CD14-positive monocyte (primary cell): ENCODE measurements around the gene OCRL. TPM values are rescaled to one million over a fixed set of nuclear protein-coding genes. Genes with fewer than 3 reads are reported as not detected.

Source experiments
- DNase-seq, 3 donors: peaks; one replicate each; pipeline ENCODE4 v3.0.0-alpha.2; 2011 to 2022
- H2AFZ ChIP-seq: 2 replicates; pipeline ENCODE4 v1.6.0; 2012; ENCODE audit warnings: mild to moderate bottlenecking, low read depth, low read length, inconsistent platforms; ENCODE audit not compliant: insufficient read depth, poor library complexity, severe bottlenecking
- H3K27ac ChIP-seq, 2 donors: 1 replicate in 1 of 2; 2 replicates in 1 of 2; pipeline ENCODE4 v1.5.1; 2012 to 2013; ENCODE audit warnings: low read length in 2 of 2, control low read depth in 1 of 2, inconsistent platforms in 1 of 2, low read depth in 1 of 2, mild to moderate bottlenecking in 1 of 2
- H3K27me3 ChIP-seq, 2 donors: one replicate each; pipeline versions ENCODE4 v1.6.0 to v1.6.1; 2011 to 2013; ENCODE audit warnings: low read length in 2 of 2; ENCODE audit not compliant: control insufficient read depth in 2 of 2, insufficient read depth in 2 of 2
- H3K36me3 ChIP-seq, 2 donors: replicated peaks in 1 of 2; 1 replicate in 1 of 2; 2 replicates in 1 of 2; pipeline versions ENCODE4 v1.5.1 to v1.6.1; 2012 to 2013; ENCODE audit warnings: low read length in 2 of 2, control low read depth in 1 of 2, inconsistent platforms in 1 of 2, mild to moderate bottlenecking in 1 of 2; ENCODE audit not compliant: insufficient read depth in 2 of 2, control insufficient read depth in 1 of 2
- H3K4me1 ChIP-seq, 2 donors: 1 replicate in 1 of 2; 2 replicates in 1 of 2; pipeline versions ENCODE4 v1.5.1 to v1.6.1; 2012 to 2013; ENCODE audit warnings: low read length in 2 of 2, control low read depth in 1 of 2, inconsistent platforms in 1 of 2, mild to moderate bottlenecking in 1 of 2, moderate library complexity in 1 of 2; ENCODE audit not compliant: insufficient read depth in 2 of 2, control insufficient read depth in 1 of 2
- H3K4me2 ChIP-seq: replicated peaks from 2 replicates; pipeline ENCODE3; 2012; ENCODE audit warnings: low read length, moderate library complexity, mild to moderate bottlenecking; ENCODE audit not compliant: poor library complexity, severe bottlenecking; ENCODE audit errors: extremely low read depth
- H3K4me3 ChIP-seq, 3 experiments: fragments of 200-600 bp in 1 of 3; sonication (generic) in 1 of 3; replicated peaks in 1 of 3; 1 replicate in 2 of 3; 2 replicates in 1 of 3; pipeline ENCODE4 v1.5.1; 2011 to 2013; ENCODE audit warnings: low read length in 3 of 3, mild to moderate bottlenecking in 3 of 3, control low read depth in 2 of 3, low read depth in 2 of 3, inconsistent platforms in 1 of 3, moderate library complexity in 1 of 3
- H3K79me2 ChIP-seq: 2 replicates; pipeline ENCODE4 v1.6.0; 2012; ENCODE audit warnings: mild to moderate bottlenecking, control low read depth, inconsistent platforms, low read length, moderate library complexity; ENCODE audit not compliant: insufficient read depth
- H3K9ac ChIP-seq: 2 replicates; pipeline ENCODE4 v1.6.0; 2017; ENCODE audit warnings: low read length, mild to moderate bottlenecking; ENCODE audit not compliant: insufficient read depth, poor library complexity, severe bottlenecking
- H3K9me3 ChIP-seq, 2 donors: replicated peaks in 1 of 2; 1 replicate in 1 of 2; 2 replicates in 1 of 2; pipeline versions ENCODE4 v1.5.1 to v1.6.1; 2012 to 2013; ENCODE audit warnings: low read length in 2 of 2, control low read depth in 1 of 2; ENCODE audit not compliant: control insufficient read depth in 1 of 2, insufficient read depth in 1 of 2
- H4K20me1 ChIP-seq: 2 replicates; pipeline ENCODE4 v1.6.0; 2012; ENCODE audit warnings: mild to moderate bottlenecking, low read length, control low read depth, moderate library complexity; ENCODE audit not compliant: insufficient read depth
- H3K27ac Mint-ChIP-seq, 7 donors: one replicate each; pipeline ENCODE4 v1.8.0; 2020; ENCODE audit warnings: mild to moderate bottlenecking in 7 of 7, mixed read lengths in 7 of 7, moderate library complexity in 6 of 7, inconsistent platforms in 2 of 7
- H3K27me3 Mint-ChIP-seq, 3 donors: one replicate each; pipeline ENCODE4 v1.8.0; 2021 to 2022; ENCODE audit warnings: low read depth in 3 of 3, mild to moderate bottlenecking in 3 of 3, mixed read lengths in 3 of 3, moderate library complexity in 3 of 3, inconsistent platforms in 1 of 3
- H3K36me3 Mint-ChIP-seq, 2 donors: one replicate each; pipeline ENCODE4 v1.8.0; 2020; ENCODE audit warnings: mixed read lengths in 2 of 2, inconsistent platforms in 1 of 2, mild to moderate bottlenecking in 1 of 2
- H3K4me1 Mint-ChIP-seq: one replicate; pipeline ENCODE4 v1.8.0; 2020; ENCODE audit warnings: mild to moderate bottlenecking, mixed read lengths
- H3K4me3 Mint-ChIP-seq, 2 donors: one replicate each; pipeline ENCODE4 v1.8.0; 2020; ENCODE audit warnings: mild to moderate bottlenecking in 2 of 2, mixed read lengths in 2 of 2, moderate library complexity in 1 of 2
- H3K9me3 Mint-ChIP-seq, 7 donors: one replicate each; pipeline ENCODE4 v1.8.0; 2020 to 2022; ENCODE audit warnings: mixed read lengths in 7 of 7, mild to moderate bottlenecking in 6 of 7, moderate library complexity in 6 of 7, inconsistent platforms in 2 of 7
- CTCF ChIP-seq: fragments of 200-600 bp; IDR thresholded peaks from one replicate; pipeline ENCODE4 v1.8.0; 2022; ENCODE audit warnings: antibody characterized with exemption, mild to moderate bottlenecking
- whole genome bisulfite sequencing: methylation state at CpG from one replicate; pipeline ENCODE4 v1.1.5; 2013; ENCODE audit warnings: missing lambda C conversion rate; ENCODE audit not compliant: insufficient coverage; 5-methylcytosine and 5-hydroxymethylcytosine counted together
- intact Hi-C, 2 donors: fragments of 100-400 bp; cut with micrococcal nuclease; formaldehyde crosslinking; loops; one replicate each; pipeline versions ENCODE4 v1.15.0 to v1.15.1; 2023
- polyA plus RNA-seq, 3 donors: library from polyadenylated mRNA; depleted of rRNA in 1 of 3; unstranded in 2 of 3; stranded (reverse) in 1 of 3; fragments of 300-500 nt in 2 of 3; fragments of >200 nt in 1 of 3; fragmentation: Illumina TruSeq in 2 of 3; gene quantifications; 1 replicate in 2 of 3; 2 replicates in 1 of 3; pipeline ENCODE4 v1.2.3, GENCODE V29; 2012 to 2021

OCRL gene
- polyA plus RNA-seq, 3 donors: 1.8 to 11.2 (median 2.4) TPM

GRCh38 chrX:129594781-129595180 lies 54.7 kb downstream of the OCRL start:
- Histone ChIP-seq H3K27ac (no peak overlapping the region), H3K9me3 (no peaks in the 10 kb centered on the region), H3K36me3 (peaks cover 24 to 47% of the 10 kb centered on the region in 2 donors), H3K4me2 (no peak overlapping the region), H3K4me1 (no peaks in the 10 kb centered on the region), H3K9ac (no peak overlapping the region), H2AFZ (no peak overlapping the region), H3K4me3 (no peak overlapping the region), H3K79me2 (no peaks in the 10 kb centered on the region), H4K20me1 (no peaks in the 10 kb centered on the region), H3K27me3 (no peaks in the 10 kb centered on the region)
- H3K9me3 Mint-ChIP-seq: no peaks in the 10 kb centered on the region
- H3K36me3 Mint-ChIP-seq: peaks cover 15 to 20% of the 10 kb centered on the region in 2 donors
- no peak overlapping the region for H3K4me3 Mint-ChIP-seq
- no peak overlapping the region for H3K27ac Mint-ChIP-seq
- peaks cover 0 to 8% (median 0%) of the 10 kb centered on the region in 3 donors for H3K27me3 Mint-ChIP-seq
- no CpG with 5 or more reads among the region's 1 CpG for WGBS
- no peak for TF ChIP-seq CTCF
- H3K4me1 Mint-ChIP-seq: peaks cover 15% of the 10 kb centered on the region
- no peak for DNase-seq
- intact Hi-C loops: no loop called here

- no peaks in the 10 kb centered on the region for H3K4me1 ChIP-seq
- Mint-ChIP-seq H3K27ac (no peak overlapping the region), H3K27me3 (peaks cover 0 to 6% (median 0%) of the 10 kb centered on the region in 3 donors), H3K4me1 (peaks cover 6% of the 10 kb centered on the region), H3K9me3 (no peaks in the 10 kb centered on the region), H3K4me3 (no peak overlapping the region), H3K36me3 (peaks cover 13 to 16% of the 10 kb centered on the region in 2 donors)
- WGBS: 96% methylated on average over 3 of the region's 5 CpGs
- intact Hi-C loops: no loop called here
- no peak for DNase-seq
- H3K27me3 ChIP-seq: no peaks in the 10 kb centered on the region
- no peak overlapping the region for H3K4me3 ChIP-seq
- no peak overlapping the region for H3K27ac ChIP-seq
- H3K9ac ChIP-seq: no peak overlapping the region
- H3K79me2 ChIP-seq: no peaks in the 10 kb centered on the region
- no peak overlapping the region for H3K4me2 ChIP-seq
- TF ChIP-seq CTCF: no peak
- H2AFZ ChIP-seq: no peak overlapping the region
- H4K20me1 ChIP-seq: no peaks in the 10 kb centered on the region
- no peaks in the 10 kb centered on the region for H3K9me3 ChIP-seq
- H3K36me3 ChIP-seq: peaks cover 14 to 35% of the 10 kb centered on the region in 2 donors
Observed at GRCh38 chrX:129596077-129596476, 56.0 kb downstream of the OCRL start.
